SK-N-SH (cell line): Measurements from ENCODE around the gene SAMM50. TPM values are rescaled to one million over a fixed set of nuclear protein-coding genes. Genes with fewer than 3 reads are reported as not detected.

Experiments
- CTCF ChIA-PET: fragments of 300-600, 350-600 bp; formaldehyde crosslinking; extraction: SDS; loops from one replicate; lab custom pipeline; 2021; lab: Yijun Ruan, JAX
- POLR2A ChIA-PET: fragments of 350-600 bp; sonication (Branson Sonifier 250); formaldehyde crosslinking; extraction: SDS; loops from one replicate; lab custom pipeline; 2020; ENCODE audit warnings: antibody characterized with exemption, inconsistent platforms; lab: Yijun Ruan, JAX
- DNase-seq: peaks from one replicate; pipeline ENCODE4 v3.0.0; 2012
- H2AFZ ChIP-seq: fragments of 200-600 bp; sonication (generic); 2 replicates; pipeline ENCODE4 v1.8.1; 2016; ENCODE audit warnings: antibody characterized with exemption, mild to moderate bottlenecking, low read depth
- H3F3A ChIP-seq: fragments of 200-600 bp; sonication (generic); replicated peaks from 2 replicates; pipeline ENCODE3; 2016; ENCODE audit warnings: antibody characterized with exemption, mild to moderate bottlenecking; ENCODE audit not compliant: insufficient read depth
- H3K27ac ChIP-seq, 2 experiments: fragments of 200-500 bp in 1 of 2; fragments of 200-600 bp in 1 of 2; sonication (Bioruptor generic) in 1 of 2; sonication (generic), shearing (Covaris generic) in 1 of 2; 2 replicates each; pipeline versions ENCODE4 v1.5.1 to v1.6.1; 2014 to 2016; ENCODE audit warnings: low read depth in 2 of 2, inconsistent platforms in 1 of 2, low read length in 1 of 2, mild to moderate bottlenecking in 1 of 2, mixed read lengths in 1 of 2
- H3K27me3 ChIP-seq: fragments of 200-600 bp; sonication (generic), shearing (Covaris generic); 2 replicates; pipeline ENCODE4 v1.6.1; 2016; ENCODE audit warnings: mixed run types; ENCODE audit not compliant: insufficient read depth
- H3K36me3 ChIP-seq, 2 experiments: fragments of 200-500 bp in 1 of 2; fragments of 200-600 bp in 1 of 2; sonication (Bioruptor generic) in 1 of 2; sonication (generic) in 1 of 2; replicated peaks in 1 of 2; 2 replicates each; pipeline versions ENCODE3 to v1.5.1; 2014 to 2016; ENCODE audit warnings: low read length in 1 of 2, mild to moderate bottlenecking in 1 of 2; ENCODE audit not compliant: insufficient read depth in 2 of 2, control insufficient read depth in 1 of 2
- H3K4me1 ChIP-seq, 2 experiments: fragments of 200-500 bp in 1 of 2; fragments of 200-600 bp in 1 of 2; sonication (Bioruptor generic) in 1 of 2; sonication (generic), shearing (Covaris generic) in 1 of 2; 2 replicates each; pipeline versions ENCODE4 v1.5.1 to v1.6.1; 2014 to 2016; ENCODE audit warnings: low read depth in 1 of 2, low read length in 1 of 2, mixed run types in 1 of 2; ENCODE audit not compliant: insufficient read depth in 2 of 2, control insufficient read depth in 1 of 2
- H3K4me2 ChIP-seq: fragments of 200-600 bp; sonication (generic), shearing (Covaris generic); 2 replicates; pipeline ENCODE4 v1.6.1; 2017; ENCODE audit warnings: mixed run types
- H3K4me3 ChIP-seq, 2 experiments: fragments of 200-500 bp in 1 of 2; fragments of 200-600 bp in 1 of 2; sonication (Bioruptor generic) in 1 of 2; sonication (generic), shearing (Covaris generic) in 1 of 2; 2 replicates each; pipeline versions ENCODE4 v1.5.1 to v1.8.1; 2014 to 2016; ENCODE audit warnings: low read depth in 2 of 2, inconsistent platforms in 1 of 2, low read length in 1 of 2, mild to moderate bottlenecking in 1 of 2, mixed read lengths in 1 of 2, moderate library complexity in 1 of 2
- H3K79me2 ChIP-seq: fragments of 200-600 bp; sonication (generic); 2 replicates; pipeline ENCODE4 v1.8.1; 2017; ENCODE audit warnings: mild to moderate bottlenecking; ENCODE audit not compliant: insufficient read depth
- H3K9ac ChIP-seq: fragments of 200-600 bp; sonication (generic); 2 replicates; pipeline ENCODE4 v1.6.1; 2017; ENCODE audit warnings: mixed run types
- H3K9me2 ChIP-seq: fragments of 200-600 bp; sonication (generic); 2 replicates; pipeline ENCODE4 v1.6.1; 2017; ENCODE audit warnings: mixed run types
- H3K9me3 ChIP-seq: fragments of 200-600 bp; sonication (generic); 2 replicates; pipeline ENCODE4 v1.6.1; 2017; ENCODE audit warnings: mixed run types, mild to moderate bottlenecking, moderate library complexity
- H4K20me1 ChIP-seq: fragments of 200-600 bp; sonication (generic); 2 replicates; pipeline ENCODE4 v1.6.1; 2017; ENCODE audit warnings: mild to moderate bottlenecking, mixed run types; ENCODE audit not compliant: insufficient read depth
- FOSL2 ChIP-seq: IDR thresholded peaks from 2 replicates; pipeline ENCODE4 v1.4.0; 2012; ENCODE audit warnings: low read depth, mild to moderate bottlenecking, moderate library complexity, borderline replicate concordance
- GATA2 ChIP-seq: sonication (generic); formaldehyde crosslinking; IDR thresholded peaks from 2 replicates; pipeline ENCODE4 v1.5.0; 2020; ENCODE audit warnings: mild to moderate bottlenecking, missing genetic modification reagents
- IRF3 ChIP-seq: fragments of 150-350 bp; IDR thresholded peaks from 2 replicates; pipeline ENCODE4 v1.6.1; 2016; ENCODE audit warnings: mild to moderate bottlenecking, low read depth, low read length
- JUND ChIP-seq: IDR thresholded peaks from 2 replicates; pipeline ENCODE4 v1.4.0; 2012
- MEF2A ChIP-seq: IDR thresholded peaks from 2 replicates; pipeline ENCODE4 v1.4.0; 2012; ENCODE audit warnings: low read depth, borderline replicate concordance
- NFIC ChIP-seq: IDR thresholded peaks from 2 replicates; pipeline ENCODE4 v1.4.0; 2012; ENCODE audit warnings: borderline replicate concordance
- PBX3 ChIP-seq: IDR thresholded peaks from 2 replicates; pipeline ENCODE4; 2012
- POLR2AphosphoS5 ChIP-seq: IDR thresholded peaks from 2 replicates; pipeline ENCODE4 v1.6.1; 2012; ENCODE audit warnings: low read depth, low read length
- RCOR1 ChIP-seq: fragments of 150-350 bp; IDR thresholded peaks from 2 replicates; pipeline ENCODE4 v1.6.1; 2017; ENCODE audit warnings: antibody characterized with exemption, low read length
- REST ChIP-seq: IDR thresholded peaks from 2 replicates; pipeline ENCODE4 v1.6.1; 2012; ENCODE audit warnings: mild to moderate bottlenecking, low read depth, low read length, moderate library complexity
- TAF1 ChIP-seq: IDR thresholded peaks from 2 replicates; pipeline ENCODE4 v1.6.1; 2012; ENCODE audit warnings: low read depth, mild to moderate bottlenecking, low read length, moderate library complexity, borderline replicate concordance
- TCF12 ChIP-seq: IDR thresholded peaks from 2 replicates; pipeline ENCODE4 v1.4.0; 2012
- USF2 ChIP-seq: fragments of 150-350 bp; IDR thresholded peaks from 2 replicates; pipeline ENCODE4 v1.6.1; 2017; ENCODE audit warnings: antibody characterized with exemption, low read length, low read depth, borderline replicate concordance
- ZBTB33 ChIP-seq: IDR thresholded peaks from 2 replicates; pipeline ENCODE4 v1.4.0; 2012; ENCODE audit warnings: low read depth, borderline replicate concordance
- WGBS: methylation state at CpG from one replicate; pipeline ENCODE4 v1.1.6; 2017; ENCODE audit warnings: low lambda C conversion rate; 5-methylcytosine and 5-hydroxymethylcytosine counted together
- polyA plus RNA-seq, 3 experiments: library from polyadenylated mRNA; depleted of rRNA; stranded (reverse); fragments of >200 nt; gene quantifications; 2 replicates each; pipeline ENCODE4 v1.2.3, GENCODE V29; 2012

SAMM50 gene
- polyA plus RNA-seq, 1 of the 3 experiments (the other 2 are of a cell fraction) = 49.6 TPM

GRCh38 chr22:43975041-43975440 is 19.8 kb downstream of the SAMM50 start:
- Histone ChIP-seq H3K9ac (no peak overlapping the region), H2AFZ (no peak overlapping the region), H3K27me3 (no peaks in the 10 kb centered on the region), H3K36me3 (peaks cover 11 to 84% of the 10 kb centered on the region in 2 experiments), H3K79me2 (no peaks in the 10 kb centered on the region), H3K27ac (no peak overlapping the region), H3K9me3 (no peaks in the 10 kb centered on the region), H4K20me1 (0 out of 2 replicates have a peak, but pooled peaks cover 4% of the 10 kb centered on the region), H3F3A (no peaks in the 10 kb centered on the region), H3K9me2 (no peaks in the 10 kb centered on the region), H3K4me1 (no peaks in the 10 kb centered on the region), H3K4me2 (no peak overlapping the region), H3K4me3 (no peak overlapping the region)
- no peak for TF ChIP-seq RCOR1
- TF ChIP-seq NFIC = no peak
- TF ChIP-seq IRF3 = no peak
- TF ChIP-seq TCF12 = no peak
- TF ChIP-seq TAF1 = no peak
- TF ChIP-seq JUND = no peak
- no peak for TF ChIP-seq ZBTB33
- no peak for TF ChIP-seq MEF2A
- TF ChIP-seq USF2 = no peak
- TF ChIP-seq FOSL2 = no peak
- no peak for DNase-seq
- POLR2A ChIA-PET = no interaction called here
- 50% methylated on average over 3 of the region's 4 CpGs for WGBS
- CTCF ChIA-PET = interaction anchor here (0.8 to 1.8 kb wide), 3 partner anchors 18 to 709 kb away, joined by 3 to 9 read pairs (median 5); no protein-coding TSS in a partner anchor

- Histone ChIP-seq H3K9ac (no peak overlapping the region), H3K9me3 (no peaks in the 10 kb centered on the region), H4K20me1 (no peaks in the 10 kb centered on the region), H3K36me3 (peaks cover 24 to 93% of the 10 kb centered on the region in 2 experiments), H3K27ac (no peak overlapping the region), H3K4me1 (no peaks in the 10 kb centered on the region), H3F3A (peaks cover 4% of the 10 kb centered on the region), H3K4me2 (no peak overlapping the region), H2AFZ (no peak overlapping the region), H3K4me3 (no peak overlapping the region), H3K79me2 (no peaks in the 10 kb centered on the region), H3K27me3 (no peaks in the 10 kb centered on the region), H3K9me2 (no peaks in the 10 kb centered on the region; the same call in 1 of the 2 replicates)
- no peak for DNase-seq
- ChIA-PET CTCF (interaction anchor here (1.2 to 5.3 kb wide), 2 partner anchors 16 to 650 kb away, joined by 4 to 35 read pairs; no protein-coding TSS in a partner anchor), POLR2A (no interaction called here)
- WGBS = 98% methylated on average over 13 of the region's 19 CpGs
- no peak for TF ChIP-seq TCF12
- TF ChIP-seq NFIC = no peak
- TF ChIP-seq POLR2AphosphoS5 = no peak
- TF ChIP-seq GATA2 = no peak
- no peak for TF ChIP-seq PBX3
- TF ChIP-seq REST = no peak
- TF ChIP-seq JUND = no peak
- TF ChIP-seq MEF2A = no peak
Observed at GRCh38 chr22:43976861-43977795, 21.9 kb downstream of the SAMM50 start.
